GM12874 (cell line): ENCODE results near the gene RIT2.

Source experiments
- CTCF ChIP-seq: IDR thresholded peaks from 2 replicates; pipeline ENCODE4 v1.5.1; 2011; ENCODE audit warnings: low read depth, mild to moderate bottlenecking, control low read depth, low read length, moderate library complexity; ENCODE audit not compliant: insufficient read depth

Gene RIT2

GRCh38 chr18:42730272-42730671 lies 385.2 kb downstream of the RIT2 start:
- no peak for TF ChIP-seq CTCF

- TF ChIP-seq CTCF: no peak
Observed at GRCh38 chr18:42719221-42719620, 396.3 kb downstream of the RIT2 start.

DNA sequence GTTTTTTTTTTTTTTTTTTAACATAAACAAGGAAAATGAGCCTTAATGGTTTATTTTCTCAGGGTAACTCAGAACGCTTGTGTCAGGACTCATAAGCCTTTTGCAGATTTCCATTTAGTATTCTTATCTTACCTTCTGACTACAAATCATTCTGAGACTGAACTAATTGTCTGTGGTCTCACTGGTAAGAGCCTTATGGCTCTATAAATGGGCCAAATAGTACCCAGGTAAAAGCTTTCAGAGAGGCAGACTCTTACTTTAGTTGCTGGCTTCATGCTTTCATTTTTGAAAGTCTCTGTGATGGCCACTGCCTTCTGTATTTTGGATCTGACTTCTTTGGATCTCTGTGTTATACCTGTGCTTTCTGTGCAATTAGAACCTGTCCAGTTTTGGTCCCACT lies 403.4 kb downstream of the RIT2 start:
- TF ChIP-seq CTCF: no peak

- TF ChIP-seq CTCF: no peak
Observed at GRCh38 chr18:42707080-42707479, 408.4 kb downstream of the RIT2 start.

- TF ChIP-seq CTCF: no peak
Observed at GRCh38 chr18:42706618-42707017, 408.9 kb downstream of the RIT2 start.

GRCh38 chr18:42706029-42706608 lies 409.4 kb downstream of the RIT2 start:
- TF ChIP-seq CTCF: no peak
